Liver (tissue), 3 donors: Measurements from ENCODE around the gene APOL4.

Experiments
- TAF1 ChIP-seq: conservative IDR thresholded peaks from 2 replicates; pipeline ENCODE4 v1.6.1; 2016; ENCODE audit warnings: antibody characterized with exemption, mild to moderate bottlenecking
- TF ChIP-seq, protein P1 (sequence below): fragments of 150-350 bp; IDR thresholded peaks from 2 replicates; pipeline ENCODE4 v1.5.1; 2017; ENCODE audit warnings: improper control_type of control experiment, low read depth, low read length; ENCODE audit not compliant: missing input control
- TF ChIP-seq, protein P2 (sequence below): IDR thresholded peaks from 2 replicates; pipeline ENCODE4 v1.6.1; 2016; ENCODE audit warnings: antibody characterized with exemption
- donor health status: healthy.
- donor health status: healthy.

DNA sequence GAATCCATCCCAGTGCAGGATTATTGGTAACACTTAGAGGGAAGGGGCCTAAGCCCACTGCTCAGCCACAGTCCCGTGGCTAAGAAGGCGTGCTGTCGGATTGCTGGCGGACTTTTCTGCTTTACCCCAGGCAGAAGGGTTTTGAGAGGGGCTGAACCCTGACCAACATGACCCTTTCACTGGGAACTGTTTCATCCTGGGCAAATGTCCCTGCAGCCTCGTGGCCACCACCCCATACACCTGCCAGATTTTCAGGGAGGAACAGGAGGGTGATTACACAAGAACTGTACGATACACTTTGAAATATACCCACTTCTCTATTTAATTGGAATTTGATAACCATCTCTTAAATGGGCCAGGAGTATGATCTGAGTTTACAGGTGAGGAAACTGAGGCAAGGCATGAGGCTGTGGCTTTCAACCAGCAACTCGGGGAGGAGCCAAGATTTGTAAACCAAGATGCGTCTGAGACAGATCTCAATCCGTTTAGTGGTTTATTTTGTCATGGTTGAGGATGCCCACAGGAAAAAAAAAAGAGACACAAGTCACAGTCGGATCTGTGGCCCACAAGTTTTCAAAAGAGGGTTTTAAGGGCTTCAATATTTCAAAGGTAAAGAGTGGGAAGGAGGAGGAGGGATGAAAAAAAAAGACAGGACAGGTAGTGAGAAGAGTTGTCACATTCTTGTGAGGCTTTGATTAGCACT is 34.9 kb downstream of the APOL4 start:
- TF ChIP-seq, protein P1, sequence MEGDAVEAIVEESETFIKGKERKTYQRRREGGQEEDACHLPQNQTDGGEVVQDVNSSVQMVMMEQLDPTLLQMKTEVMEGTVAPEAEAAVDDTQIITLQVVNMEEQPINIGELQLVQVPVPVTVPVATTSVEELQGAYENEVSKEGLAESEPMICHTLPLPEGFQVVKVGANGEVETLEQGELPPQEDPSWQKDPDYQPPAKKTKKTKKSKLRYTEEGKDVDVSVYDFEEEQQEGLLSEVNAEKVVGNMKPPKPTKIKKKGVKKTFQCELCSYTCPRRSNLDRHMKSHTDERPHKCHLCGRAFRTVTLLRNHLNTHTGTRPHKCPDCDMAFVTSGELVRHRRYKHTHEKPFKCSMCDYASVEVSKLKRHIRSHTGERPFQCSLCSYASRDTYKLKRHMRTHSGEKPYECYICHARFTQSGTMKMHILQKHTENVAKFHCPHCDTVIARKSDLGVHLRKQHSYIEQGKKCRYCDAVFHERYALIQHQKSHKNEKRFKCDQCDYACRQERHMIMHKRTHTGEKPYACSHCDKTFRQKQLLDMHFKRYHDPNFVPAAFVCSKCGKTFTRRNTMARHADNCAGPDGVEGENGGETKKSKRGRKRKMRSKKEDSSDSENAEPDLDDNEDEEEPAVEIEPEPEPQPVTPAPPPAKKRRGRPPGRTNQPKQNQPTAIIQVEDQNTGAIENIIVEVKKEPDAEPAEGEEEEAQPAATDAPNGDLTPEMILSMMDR = no peak
- no peak for TF ChIP-seq TAF1
- TF ChIP-seq, protein P2, sequence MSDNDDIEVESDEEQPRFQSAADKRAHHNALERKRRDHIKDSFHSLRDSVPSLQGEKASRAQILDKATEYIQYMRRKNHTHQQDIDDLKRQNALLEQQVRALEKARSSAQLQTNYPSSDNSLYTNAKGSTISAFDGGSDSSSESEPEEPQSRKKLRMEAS = peak; percentile 92
